ENCODE results near the gene LCN15. TPM values are rescaled to one million over a fixed set of nuclear protein-coding genes. Genes with fewer than 3 reads are reported as not detected.

The LCN15 gene
- total RNA-seq, 1 experiment from 2014 or later = not detected

GRCh38 chr9:136738960-136739359 lies 25.4 kb downstream of the LCN15 start:
- Mint-ChIP-seq H3K36me3 (ENCODE audit: insufficient read depth, unreplicated experiment) (no peaks in the 10 kb centered on the region), H3K4me3 (ENCODE audit: low read depth, unreplicated experiment) (no peak overlapping the region), H3K9me3 (ENCODE audit: low read depth, unreplicated experiment) (no peaks in the 10 kb centered on the region), H3K27ac (ENCODE audit: unreplicated experiment) (no peak overlapping the region), H3K4me1 (ENCODE audit: low read depth, unreplicated experiment) (no peaks in the 10 kb centered on the region), H3K27me3 (ENCODE audit: unreplicated experiment) (peaks cover 68% of the 10 kb centered on the region)
- BruUV-seq (replicated peaks) = no TSS peak
- intact Hi-C loops (cut with micrococcal nuclease; ENCODE audit: unreplicated experiment) = no loop called here
- CTCF ChIA-PET = no interaction called here
- DNase-seq = no peak
- no peak for TF ChIP-seq CTCF (IDR thresholded peaks at IDR 0.05; ENCODE audit: unreplicated experiment)

GRCh38 chr9:136735812-136736480 lies 28.4 kb downstream of the LCN15 start:
- no peak for DNase-seq
- peaks cover 6% of the 10 kb centered on the region for H3K36me3 Mint-ChIP-seq (ENCODE audit: insufficient read depth, unreplicated experiment)
- no peak overlapping the region for H3K27ac Mint-ChIP-seq (ENCODE audit: unreplicated experiment)
- CTCF ChIA-PET = interaction anchor here (0.7 kb wide), 1 partner anchor 39 kb away, joined by 3 read pairs; no protein-coding TSS in a partner anchor
- peaks cover 40% of the 10 kb centered on the region for H3K27me3 Mint-ChIP-seq (ENCODE audit: unreplicated experiment)
- intact Hi-C loops (cut with micrococcal nuclease; ENCODE audit: unreplicated experiment) = no loop called here
- no peaks in the 10 kb centered on the region for H3K4me1 Mint-ChIP-seq (ENCODE audit: low read depth, unreplicated experiment)
- no peak for TF ChIP-seq CTCF (IDR thresholded peaks at IDR 0.05; ENCODE audit: unreplicated experiment)
- no peak overlapping the region for H3K4me3 Mint-ChIP-seq (ENCODE audit: low read depth, unreplicated experiment)
- H3K9me3 Mint-ChIP-seq (ENCODE audit: low read depth, unreplicated experiment) = no peaks in the 10 kb centered on the region
- no TSS peak for BruUV-seq (replicated peaks)

- no TSS peak for BruUV-seq (replicated peaks)
- Mint-ChIP-seq H3K9me3 (ENCODE audit: low read depth, unreplicated experiment) (no peaks in the 10 kb centered on the region), H3K4me3 (ENCODE audit: low read depth, unreplicated experiment) (no peak overlapping the region), H3K4me1 (ENCODE audit: low read depth, unreplicated experiment) (no peaks in the 10 kb centered on the region), H3K27me3 (ENCODE audit: unreplicated experiment) (peaks cover 30% of the 10 kb centered on the region), H3K36me3 (ENCODE audit: insufficient read depth, unreplicated experiment) (peaks cover 6% of the 10 kb centered on the region), H3K27ac (ENCODE audit: unreplicated experiment) (no peak overlapping the region)
- no peak for TF ChIP-seq CTCF (IDR thresholded peaks at IDR 0.05; ENCODE audit: unreplicated experiment)
- CTCF ChIA-PET = no interaction called here
- intact Hi-C loops (cut with micrococcal nuclease; ENCODE audit: unreplicated experiment) = no loop called here
- DNase-seq = no peak
Measured at GRCh38 chr9:136734837-136735496, 29.4 kb downstream of the LCN15 start.

GRCh38 chr9:136733611-136734010 lies 30.7 kb downstream of the LCN15 start:
- intact Hi-C loops (cut with micrococcal nuclease; ENCODE audit: unreplicated experiment) = no loop called here

More at GRCh38 chr9:136733611-136734010, 30.7 kb downstream of the LCN15 start:
- CTCF ChIA-PET = no interaction called here
- peaks cover 16% of the 10 kb centered on the region for H3K27me3 Mint-ChIP-seq (ENCODE audit: unreplicated experiment)
- no peak overlapping the region for H3K27ac Mint-ChIP-seq (ENCODE audit: unreplicated experiment)
- no TSS peak for BruUV-seq (replicated peaks)
- H3K9me3 Mint-ChIP-seq (ENCODE audit: low read depth, unreplicated experiment) = no peaks in the 10 kb centered on the region
- peaks cover 8% of the 10 kb centered on the region for H3K36me3 Mint-ChIP-seq (ENCODE audit: insufficient read depth, unreplicated experiment)
- no peaks in the 10 kb centered on the region for H3K4me1 Mint-ChIP-seq (ENCODE audit: low read depth, unreplicated experiment)
- no peak for TF ChIP-seq CTCF (IDR thresholded peaks at IDR 0.05; ENCODE audit: unreplicated experiment)
- no peak for DNase-seq
- H3K4me3 Mint-ChIP-seq (ENCODE audit: low read depth, unreplicated experiment) = no peak overlapping the region
